HTERT RPE-1 (cell line): Measurements from ENCODE around the gene KRTAP5-4.

Experiments
- in situ Hi-C: fragments of 300-500 bp; cut with MboI; formaldehyde crosslinking; loops from 4 replicates; pipeline ENCODE4 v1.14.3; 2020; ENCODE audit warnings: low sequenced_read_pairs

The KRTAP5-4 gene

GRCh38 chr11:1573903-1574237 is 48.1 kb downstream of the KRTAP5-4 start:
- in situ Hi-C loops: no loop called here

- in situ Hi-C loops: no loop called here
Observed at GRCh38 chr11:1573077-1573902, 48.6 kb downstream of the KRTAP5-4 start.

- in situ Hi-C loops: no loop called here
Observed at GRCh38 chr11:1572197-1573076, 49.5 kb downstream of the KRTAP5-4 start, which contains the start of gene DUSP8. DUSP8 (minus strand) TSS chr11:1572271; CDS start chr11:1565826, 6,445 bp downstream.

GRCh38 chr11:1571760-1572196 is 50.2 kb downstream of the KRTAP5-4 start:
- in situ Hi-C loops: no loop called here
